ENCODE data around the gene CDHR1.

CDHR1 gene

DNA sequence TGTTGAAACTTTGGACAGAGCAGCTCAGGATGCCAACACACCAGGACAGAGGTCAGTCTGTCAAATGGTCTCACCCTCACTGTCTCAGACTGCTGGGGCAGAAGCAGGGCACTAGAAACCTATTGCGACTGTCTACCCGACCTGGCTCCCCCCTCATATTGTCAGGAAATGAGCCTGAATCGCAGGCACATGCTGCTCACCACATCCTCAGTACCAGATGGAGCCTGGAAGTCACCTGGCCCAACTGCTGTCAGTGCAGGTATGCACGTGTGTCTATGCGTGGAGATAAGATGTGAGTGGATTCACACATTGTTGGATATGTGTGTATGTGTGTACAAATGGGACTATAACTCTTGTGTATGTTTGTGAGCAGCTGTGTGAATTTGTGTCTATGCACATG is 3.2 kb upstream of the CDHR1 start:
- H3K4me3 ChIP-seq (ENCODE audit: control insufficient read depth, low read depth, low read length): no peak overlapping the region
- DNase-seq (ENCODE audit: low read depth): no peak
- TF ChIP-seq, protein P1, sequence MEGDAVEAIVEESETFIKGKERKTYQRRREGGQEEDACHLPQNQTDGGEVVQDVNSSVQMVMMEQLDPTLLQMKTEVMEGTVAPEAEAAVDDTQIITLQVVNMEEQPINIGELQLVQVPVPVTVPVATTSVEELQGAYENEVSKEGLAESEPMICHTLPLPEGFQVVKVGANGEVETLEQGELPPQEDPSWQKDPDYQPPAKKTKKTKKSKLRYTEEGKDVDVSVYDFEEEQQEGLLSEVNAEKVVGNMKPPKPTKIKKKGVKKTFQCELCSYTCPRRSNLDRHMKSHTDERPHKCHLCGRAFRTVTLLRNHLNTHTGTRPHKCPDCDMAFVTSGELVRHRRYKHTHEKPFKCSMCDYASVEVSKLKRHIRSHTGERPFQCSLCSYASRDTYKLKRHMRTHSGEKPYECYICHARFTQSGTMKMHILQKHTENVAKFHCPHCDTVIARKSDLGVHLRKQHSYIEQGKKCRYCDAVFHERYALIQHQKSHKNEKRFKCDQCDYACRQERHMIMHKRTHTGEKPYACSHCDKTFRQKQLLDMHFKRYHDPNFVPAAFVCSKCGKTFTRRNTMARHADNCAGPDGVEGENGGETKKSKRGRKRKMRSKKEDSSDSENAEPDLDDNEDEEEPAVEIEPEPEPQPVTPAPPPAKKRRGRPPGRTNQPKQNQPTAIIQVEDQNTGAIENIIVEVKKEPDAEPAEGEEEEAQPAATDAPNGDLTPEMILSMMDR (IDR thresholded peaks at IDR 0.05; ENCODE audit: control insufficient read depth, insufficient read depth, low read depth, low read length, missing control alignments): no peak

DNA sequence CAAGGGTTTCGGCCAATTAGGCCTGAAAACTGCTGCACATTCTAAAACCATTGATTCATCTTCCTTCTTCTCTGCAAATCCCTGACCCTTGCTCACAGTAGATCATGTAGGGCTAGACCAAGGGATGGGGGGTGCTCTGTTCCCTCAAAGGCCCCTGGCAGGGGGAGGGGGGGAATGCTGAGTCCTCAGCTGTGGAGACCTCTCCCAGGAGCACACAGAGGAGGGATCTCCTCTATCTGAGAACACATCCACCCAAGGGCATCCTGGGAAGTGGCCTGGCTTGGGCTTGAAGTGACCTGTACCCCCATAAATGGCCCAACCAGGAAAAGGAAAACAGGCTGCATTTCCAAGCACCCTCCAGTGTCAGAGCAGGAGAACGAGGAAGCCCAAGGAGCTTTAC is 1.0 kb upstream of the CDHR1 start:
- no peak overlapping the region for H3K4me3 ChIP-seq (ENCODE audit: control insufficient read depth, low read depth, low read length)
- TF ChIP-seq, protein P1 (IDR thresholded peaks at IDR 0.05; ENCODE audit: control insufficient read depth, insufficient read depth, low read depth, low read length, missing control alignments): no peak
- DNase-seq (ENCODE audit: low read depth): no peak

GRCh38 chr10:84193846-84194423 is 402 bp upstream of the CDHR1 start:
- TF ChIP-seq, protein P1 (IDR thresholded peaks at IDR 0.05; ENCODE audit: control insufficient read depth, insufficient read depth, low read depth, low read length, missing control alignments): no peak
- peak overlapping the region; percentile 18 for H3K4me3 ChIP-seq (ENCODE audit: control insufficient read depth, low read depth, low read length)

DNA sequence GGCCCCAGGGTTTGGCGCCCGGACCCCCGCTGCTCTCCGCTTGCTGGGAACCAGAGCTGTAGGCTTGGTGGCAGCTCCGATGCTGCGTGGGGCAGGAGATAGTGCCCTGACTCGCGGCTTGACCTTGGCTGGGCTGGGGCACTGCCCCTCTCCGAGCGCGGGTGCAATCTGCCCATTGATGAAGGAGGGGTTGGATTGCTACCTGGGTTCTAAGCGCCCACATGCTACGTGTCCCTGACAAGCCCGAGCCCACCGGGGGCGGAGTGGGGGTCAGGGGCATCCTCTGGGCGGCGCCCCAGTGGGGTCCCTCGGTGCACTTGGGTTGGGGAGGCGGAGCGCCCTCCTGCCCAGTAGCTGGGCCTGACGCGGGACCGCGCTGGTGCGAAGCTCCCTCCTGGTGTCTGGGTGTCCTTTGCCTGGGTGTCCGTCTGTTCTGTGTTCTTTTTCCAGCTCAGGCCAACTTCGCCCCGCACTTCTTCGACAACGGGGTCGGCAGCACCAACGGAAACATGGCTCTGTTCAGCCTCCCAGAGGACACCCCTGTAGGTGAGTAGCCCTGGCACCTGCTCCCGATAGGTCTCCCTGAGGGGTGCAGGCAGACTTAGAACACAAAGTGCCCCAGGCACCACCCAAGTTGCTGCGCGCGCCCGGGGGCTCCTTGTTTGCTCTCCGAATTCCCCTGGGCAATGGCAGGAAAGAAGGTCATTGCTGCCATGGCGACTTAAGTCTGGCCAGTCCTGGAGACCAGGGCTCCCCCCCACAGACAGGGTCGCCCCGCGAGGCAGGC is 900 bp downstream of the CDHR1 start:
- H3K4me3 ChIP-seq (ENCODE audit: control insufficient read depth, low read depth, low read length): no peak overlapping the region
- no peak for DNase-seq (ENCODE audit: low read depth)
- TF ChIP-seq, protein P1 (IDR thresholded peaks at IDR 0.05; ENCODE audit: control insufficient read depth, insufficient read depth, low read depth, low read length, missing control alignments): no peak

More at GRCh38 chr10:84193846-84194423, 402 bp upstream of the CDHR1 start:
- DNase-seq (ENCODE audit: low read depth): no peak

GRCh38 chr10:84196083-84196482 is 1.7 kb downstream of the CDHR1 start:
- DNase-seq (ENCODE audit: low read depth): no peak
- H3K4me3 ChIP-seq (ENCODE audit: control insufficient read depth, low read depth, low read length): no peak overlapping the region
- TF ChIP-seq, protein P1 (IDR thresholded peaks at IDR 0.05; ENCODE audit: control insufficient read depth, insufficient read depth, low read depth, low read length, missing control alignments): no peak

DNA sequence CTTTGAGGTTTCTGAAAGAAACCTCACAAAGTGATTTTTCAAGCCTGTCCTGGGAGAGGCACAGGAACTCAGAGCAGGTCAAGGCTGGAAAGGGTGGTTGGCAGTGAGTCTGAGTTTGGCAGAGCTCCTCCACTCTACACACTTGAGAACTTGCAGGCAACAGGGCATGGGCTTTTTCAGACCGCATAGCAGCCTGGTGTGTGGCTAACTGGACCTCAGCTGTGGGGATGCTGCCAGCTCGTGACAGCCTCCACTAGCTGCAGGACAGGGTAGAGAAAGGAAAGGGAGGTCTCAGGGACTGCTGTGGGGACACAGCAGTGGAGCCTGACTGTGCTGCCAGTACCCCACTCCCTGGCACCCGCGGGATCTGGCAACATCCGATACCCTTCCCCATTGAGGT is 2.6 kb downstream of the CDHR1 start:
- H3K4me3 ChIP-seq (ENCODE audit: control insufficient read depth, low read depth, low read length): no peak overlapping the region
- no peak for DNase-seq (ENCODE audit: low read depth)
- TF ChIP-seq, protein P1 (IDR thresholded peaks at IDR 0.05; ENCODE audit: control insufficient read depth, insufficient read depth, low read depth, low read length, missing control alignments): no peak
